GM12874 (cell line): ENCODE data around the gene TPCN2.

ENCODE experiments used
- CTCF ChIP-seq: IDR thresholded peaks from 2 replicates; pipeline ENCODE4 v1.5.1; 2011; ENCODE audit warnings: low read depth, mild to moderate bottlenecking, control low read depth, low read length, moderate library complexity; ENCODE audit not compliant: insufficient read depth

TPCN2 gene

GRCh38 chr11:69022260-69022659 lies 26.5 kb upstream of the TPCN2 start:
- TF ChIP-seq CTCF, result no peak

GRCh38 chr11:69024509-69024908 lies 24.2 kb upstream of the TPCN2 start:
- TF ChIP-seq CTCF, result no peak

GRCh38 chr11:69027704-69028372 lies 20.9 kb upstream of the TPCN2 start:
- TF ChIP-seq CTCF, result no peak

GRCh38 chr11:69030301-69030700 lies 18.4 kb upstream of the TPCN2 start:
- TF ChIP-seq CTCF, result no peak

GRCh38 chr11:69032833-69033232 lies 15.9 kb upstream of the TPCN2 start:
- TF ChIP-seq CTCF, result no peak

- no peak for TF ChIP-seq CTCF
These were observed 15.3 kb upstream of the TPCN2 start for GRCh38 chr11:69033431-69033830.

GRCh38 chr11:69034123-69034867 lies 14.4 kb upstream of the TPCN2 start:
- TF ChIP-seq CTCF, result no peak
